ENCODE measurements around the gene ZBTB16. TPM values are rescaled to one million over a fixed set of nuclear protein-coding genes. Genes with fewer than 3 reads are reported as not detected.

ZBTB16 gene
- polyA plus RNA-seq, 1 experiment, result not detected

DNA sequence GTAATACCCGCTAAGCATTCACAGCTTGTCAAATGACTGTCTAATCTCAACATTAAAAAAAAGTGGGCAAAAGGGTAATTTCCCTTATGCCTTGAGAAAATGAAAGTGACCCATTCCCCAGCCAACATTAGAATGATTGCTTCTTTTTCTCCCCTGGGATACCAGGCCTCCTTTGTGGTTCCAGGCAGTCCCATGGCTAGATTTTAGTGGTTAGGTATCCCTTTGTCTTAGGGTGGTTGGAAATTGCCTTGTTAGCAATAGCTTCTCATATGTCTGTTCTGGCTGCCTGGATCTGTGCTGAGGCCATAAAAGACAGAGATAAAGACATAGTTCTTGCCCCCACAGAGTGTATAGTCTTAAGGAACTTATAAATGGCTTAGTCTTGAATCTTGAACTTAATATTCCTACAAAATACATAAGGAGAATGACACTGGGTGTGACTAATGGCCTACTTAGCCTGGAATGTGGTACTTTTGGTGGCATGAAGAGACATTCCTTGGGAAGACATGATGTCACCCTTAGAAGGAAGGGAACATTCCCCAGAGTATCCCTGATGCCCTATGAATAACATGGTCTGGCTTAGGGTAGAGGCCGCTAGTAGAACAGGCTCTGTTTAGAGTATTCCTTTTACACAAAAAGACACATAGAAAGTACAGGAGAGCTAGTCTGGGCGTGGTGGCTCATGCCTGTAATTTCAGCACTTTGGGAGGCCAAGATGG, 90.3 kb downstream of the ZBTB16 start:
- ChIA-PET CTCF (interaction anchor here (1.2 kb wide), 1 partner anchor 13 kb away, joined by 4 read pairs; no protein-coding TSS in a partner anchor), POLR2A (no interaction called here)
- H3K36me3 ChIP-seq (ENCODE audit: control insufficient read depth, insufficient read depth, low read length), result no peaks in the 10 kb centered on the region
- peaks cover 10% of the 10 kb centered on the region for H3K27me3 ChIP-seq (ENCODE audit: control insufficient read depth, insufficient read depth, low read length)
- TF ChIP-seq, protein P1, sequence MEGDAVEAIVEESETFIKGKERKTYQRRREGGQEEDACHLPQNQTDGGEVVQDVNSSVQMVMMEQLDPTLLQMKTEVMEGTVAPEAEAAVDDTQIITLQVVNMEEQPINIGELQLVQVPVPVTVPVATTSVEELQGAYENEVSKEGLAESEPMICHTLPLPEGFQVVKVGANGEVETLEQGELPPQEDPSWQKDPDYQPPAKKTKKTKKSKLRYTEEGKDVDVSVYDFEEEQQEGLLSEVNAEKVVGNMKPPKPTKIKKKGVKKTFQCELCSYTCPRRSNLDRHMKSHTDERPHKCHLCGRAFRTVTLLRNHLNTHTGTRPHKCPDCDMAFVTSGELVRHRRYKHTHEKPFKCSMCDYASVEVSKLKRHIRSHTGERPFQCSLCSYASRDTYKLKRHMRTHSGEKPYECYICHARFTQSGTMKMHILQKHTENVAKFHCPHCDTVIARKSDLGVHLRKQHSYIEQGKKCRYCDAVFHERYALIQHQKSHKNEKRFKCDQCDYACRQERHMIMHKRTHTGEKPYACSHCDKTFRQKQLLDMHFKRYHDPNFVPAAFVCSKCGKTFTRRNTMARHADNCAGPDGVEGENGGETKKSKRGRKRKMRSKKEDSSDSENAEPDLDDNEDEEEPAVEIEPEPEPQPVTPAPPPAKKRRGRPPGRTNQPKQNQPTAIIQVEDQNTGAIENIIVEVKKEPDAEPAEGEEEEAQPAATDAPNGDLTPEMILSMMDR (IDR thresholded peaks at IDR 0.05; ENCODE audit: insufficient read depth, low read depth, low read length), result no peak
- H3K4me3 ChIP-seq (ENCODE audit: low read depth, low read length), result no peak overlapping the region
- no peak for DNase-seq (ENCODE audit: low read depth)

- Histone ChIP-seq H3K4me3 (ENCODE audit: low read depth, low read length) (no peak overlapping the region), H3K27me3 (ENCODE audit: control insufficient read depth, insufficient read depth, low read length) (peaks cover 11% of the 10 kb centered on the region), H3K36me3 (ENCODE audit: control insufficient read depth, insufficient read depth, low read length) (no peaks in the 10 kb centered on the region)
- CTCF ChIA-PET, result no interaction called here
- no peak for DNase-seq (ENCODE audit: low read depth)
- TF ChIP-seq, protein P1 (IDR thresholded peaks at IDR 0.05; ENCODE audit: insufficient read depth, low read depth, low read length), result no peak
- POLR2A ChIA-PET, result no interaction called here
These were observed 91.2 kb downstream of the ZBTB16 start for GRCh38 chr11:114150671-114151070.

GRCh38 chr11:114151631-114152030, 92.1 kb downstream of the ZBTB16 start:
- CTCF ChIA-PET, result no interaction called here

GRCh38 chr11:114152162-114152561, 92.7 kb downstream of the ZBTB16 start:
- TF ChIP-seq, protein P1 (IDR thresholded peaks at IDR 0.05; ENCODE audit: insufficient read depth, low read depth, low read length), result no peak
- ChIA-PET CTCF (interaction anchor here (0.9 kb wide), 1 partner anchor 8 kb away, joined by 3 read pairs; no protein-coding TSS in a partner anchor), POLR2A (no interaction called here)
- H3K4me3 ChIP-seq (ENCODE audit: low read depth, low read length), result no peak overlapping the region
- H3K27me3 ChIP-seq (ENCODE audit: control insufficient read depth, insufficient read depth, low read length), result peaks cover 20% of the 10 kb centered on the region
- no peak for DNase-seq (ENCODE audit: low read depth)
- no peaks in the 10 kb centered on the region for H3K36me3 ChIP-seq (ENCODE audit: control insufficient read depth, insufficient read depth, low read length)

More at GRCh38 chr11:114151631-114152030, 92.1 kb downstream of the ZBTB16 start:
- no peak overlapping the region for H3K4me3 ChIP-seq (ENCODE audit: low read depth, low read length)
- POLR2A ChIA-PET, result no interaction called here
- TF ChIP-seq, protein P1 (IDR thresholded peaks at IDR 0.05; ENCODE audit: insufficient read depth, low read depth, low read length), result no peak
- no peak for DNase-seq (ENCODE audit: low read depth)
- no peaks in the 10 kb centered on the region for H3K36me3 ChIP-seq (ENCODE audit: control insufficient read depth, insufficient read depth, low read length)
- H3K27me3 ChIP-seq (ENCODE audit: control insufficient read depth, insufficient read depth, low read length), result peaks cover 16% of the 10 kb centered on the region

- Histone ChIP-seq H3K4me3 (ENCODE audit: low read depth, low read length) (no peak overlapping the region), H3K36me3 (ENCODE audit: control insufficient read depth, insufficient read depth, low read length) (no peaks in the 10 kb centered on the region), H3K27me3 (ENCODE audit: control insufficient read depth, insufficient read depth, low read length) (peaks cover 24% of the 10 kb centered on the region)
- TF ChIP-seq, protein P1 (IDR thresholded peaks at IDR 0.05; ENCODE audit: insufficient read depth, low read depth, low read length), result no peak
- ChIA-PET POLR2A (no interaction called here), CTCF (interaction anchor here (0.9 kb wide), 1 partner anchor 9 kb away, joined by 3 read pairs; no protein-coding TSS in a partner anchor)
- no peak for DNase-seq (ENCODE audit: low read depth)
These were observed 93.3 kb downstream of the ZBTB16 start for GRCh38 chr11:114152785-114153184.
